Central memory CD8-positive, alpha-beta T cell (primary cell): ENCODE data around the gene CXCL11.
"Not testable (repeated sequence)": the region's sequence is repeated elsewhere in the genome, so short reads cannot be mapped to it uniquely, and the experiment has no call there.

Experiments used
- ATAC-seq: fragments of 150-1000 bp; cut with Tn5 transposase; replicated peaks from 2 replicates; pipeline ENCODE4 v1.10.0; 2022; ENCODE audit warnings: mild to moderate bottlenecking, moderate FRiP score, moderate number of reproducible peaks; ENCODE audit not compliant: poor library complexity, severe bottlenecking; ENCODE audit errors: extremely low read depth
- DNase-seq, 2 donors: peaks; one replicate each; pipeline ENCODE4 v3.0.0; 2021; ENCODE audit warnings: low spot score in 2 of 2
- H3K27ac Mint-ChIP-seq: one replicate; pipeline ENCODE4 v1.8.0; 2022; ENCODE audit warnings: low read depth, mild to moderate bottlenecking, moderate library complexity, mixed read lengths
- H3K27me3 Mint-ChIP-seq: one replicate; pipeline ENCODE4 v1.8.0; 2022; ENCODE audit warnings: mixed read lengths
- H3K36me3 Mint-ChIP-seq: one replicate; pipeline ENCODE4 v1.8.0; 2022; ENCODE audit warnings: mild to moderate bottlenecking, moderate library complexity, mixed read lengths; ENCODE audit not compliant: insufficient read depth
- H3K4me1 Mint-ChIP-seq: one replicate; pipeline ENCODE4 v1.8.0; 2022; ENCODE audit warnings: mixed read lengths
- H3K4me3 Mint-ChIP-seq: one replicate; pipeline ENCODE4 v1.8.0; 2022; ENCODE audit warnings: mild to moderate bottlenecking, moderate library complexity, mixed read lengths
- H3K9me3 Mint-ChIP-seq: one replicate; pipeline ENCODE4 v1.8.0; 2022; ENCODE audit warnings: mixed read lengths

CXCL11 gene

DNA sequence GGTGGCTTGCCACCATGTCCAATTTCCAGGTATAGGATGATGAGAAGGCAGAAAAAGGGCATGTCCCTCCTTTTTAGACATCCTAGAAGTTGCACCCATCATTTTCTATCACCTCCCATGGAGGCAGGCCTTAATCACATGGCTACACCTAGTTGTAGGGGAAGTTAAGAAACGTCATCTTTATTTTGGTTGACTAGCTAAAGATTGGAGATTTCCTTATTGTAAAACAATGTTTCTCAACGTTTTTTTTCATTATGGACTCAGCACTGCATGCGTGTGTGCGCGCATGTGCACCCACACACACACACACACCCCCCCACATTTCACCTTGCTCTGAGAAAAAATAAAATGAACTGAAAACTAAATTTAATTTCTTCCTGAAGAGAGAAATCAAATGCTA is 26.6 kb downstream of the CXCL11 start:
- no peak overlapping the region for H3K4me3 Mint-ChIP-seq
- no peak for ATAC-seq

DNA sequence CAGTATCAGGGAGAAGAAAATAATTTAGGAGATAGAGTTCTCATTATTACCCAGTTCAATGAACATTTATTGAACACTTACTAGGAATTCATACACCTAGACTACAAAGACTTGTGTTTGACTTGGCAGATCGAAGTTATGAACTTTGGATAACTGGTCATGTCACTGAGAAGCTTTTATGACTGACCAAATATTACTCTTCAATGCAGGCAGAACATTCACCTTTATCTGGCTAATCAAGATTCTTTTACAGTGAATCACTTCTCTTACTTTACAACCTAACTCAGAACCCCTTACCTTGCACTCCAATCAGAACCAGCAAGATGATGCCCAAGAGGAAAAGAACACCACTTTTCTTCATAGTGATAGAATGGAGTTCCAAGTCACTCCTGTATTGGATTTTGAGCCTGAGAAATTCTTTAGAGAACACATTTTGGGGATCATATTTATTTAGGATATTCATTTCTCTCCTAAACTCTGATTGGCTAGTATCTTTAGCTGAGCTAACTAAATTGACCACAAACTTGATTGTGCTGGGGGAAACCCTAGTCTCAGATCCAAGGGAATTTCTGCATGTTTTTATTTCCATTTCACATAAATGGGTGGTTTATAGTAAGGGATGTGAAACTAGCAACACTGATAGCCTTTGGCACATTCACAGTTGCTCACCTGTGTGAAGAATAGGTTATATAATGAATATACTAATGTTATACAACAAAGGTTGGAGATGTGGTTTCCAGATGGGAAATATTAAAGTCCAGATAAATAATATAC is 28.6 kb downstream of the CXCL11 start, which contains the start of gene CXCL9:
TSS of gene CXCL9 (minus strand) at position 421 of the 774 bp plus-strand sequence. CDS start at position 361, 60 bp downstream.
- ATAC-seq (no peak), DNase-seq (no peak)
- no peaks in the 10 kb centered on the region for H3K36me3 Mint-ChIP-seq
- H3K9me3 Mint-ChIP-seq, result no peaks in the 10 kb centered on the region
- peaks cover 13% of the 10 kb centered on the region for H3K27me3 Mint-ChIP-seq
- no peaks in the 10 kb centered on the region for H3K4me1 Mint-ChIP-seq
- no peak within 1 kb of the TSS for H3K27ac Mint-ChIP-seq
- H3K4me3 Mint-ChIP-seq, result no peak within 1 kb of the TSS

More for the DNA sequence above, 26.6 kb downstream of the CXCL11 start:
- H3K4me1 Mint-ChIP-seq, result no peaks in the 10 kb centered on the region
- peaks cover 3% of the 10 kb centered on the region for H3K27me3 Mint-ChIP-seq
- no peak for DNase-seq
- H3K36me3 Mint-ChIP-seq, result no peaks in the 10 kb centered on the region
- no peak overlapping the region for H3K27ac Mint-ChIP-seq
- no peaks in the 10 kb centered on the region for H3K9me3 Mint-ChIP-seq

DNA sequence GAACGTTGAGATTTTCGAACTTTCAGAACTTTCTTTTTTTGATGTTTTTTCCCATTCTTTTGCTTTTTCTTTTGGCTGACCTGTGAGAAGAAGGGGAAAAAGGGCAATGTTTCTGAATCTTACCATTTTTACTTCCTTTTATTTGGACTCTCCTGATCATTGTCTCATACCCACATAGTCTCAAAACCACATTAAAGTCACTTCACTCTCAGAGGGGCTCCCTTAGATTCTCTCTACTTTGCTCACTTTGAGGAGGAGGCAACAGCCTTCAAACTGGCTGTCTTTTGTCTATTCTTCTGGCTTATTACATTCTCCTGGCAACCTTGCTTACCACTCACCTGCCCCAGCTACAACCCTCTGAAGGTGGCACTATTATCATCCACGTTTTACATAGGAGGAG is 32.2 kb downstream of the CXCL11 start:
- H3K36me3 Mint-ChIP-seq, result no peaks in the 10 kb centered on the region
- no peaks in the 10 kb centered on the region for H3K9me3 Mint-ChIP-seq
- no peak overlapping the region for H3K4me3 Mint-ChIP-seq
- peaks cover 13% of the 10 kb centered on the region for H3K27me3 Mint-ChIP-seq
- ATAC-seq (no peak), DNase-seq (no peak)
- H3K4me1 Mint-ChIP-seq, result no peaks in the 10 kb centered on the region
- no peak overlapping the region for H3K27ac Mint-ChIP-seq

DNA sequence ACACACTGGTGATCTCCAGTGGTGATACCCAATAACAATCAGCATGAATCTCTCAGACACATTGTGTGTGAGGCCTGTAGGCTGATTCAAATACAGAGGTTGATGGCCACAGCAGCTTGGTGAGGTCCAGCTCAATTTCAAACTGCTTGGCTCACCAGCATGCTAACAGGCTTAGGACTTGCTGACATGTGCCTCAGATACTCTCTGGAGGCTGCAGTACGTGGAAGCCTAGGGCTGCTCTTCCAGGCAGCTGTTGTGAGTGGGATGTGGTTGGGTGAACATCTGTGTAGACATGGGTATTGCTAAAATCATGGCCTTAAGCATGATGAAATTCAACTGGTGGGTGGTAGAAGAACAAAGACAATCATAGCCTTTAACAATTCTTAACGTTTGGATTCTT is 32.8 kb downstream of the CXCL11 start:
- Mint-ChIP-seq H3K27me3 (peaks cover 13% of the 10 kb centered on the region), H3K27ac (no peak overlapping the region), H3K9me3 (no peaks in the 10 kb centered on the region), H3K4me1 (no peaks in the 10 kb centered on the region), H3K36me3 (no peaks in the 10 kb centered on the region), H3K4me3 (no peak overlapping the region)
- ATAC-seq, result no peak
- DNase-seq, result no peak

DNA sequence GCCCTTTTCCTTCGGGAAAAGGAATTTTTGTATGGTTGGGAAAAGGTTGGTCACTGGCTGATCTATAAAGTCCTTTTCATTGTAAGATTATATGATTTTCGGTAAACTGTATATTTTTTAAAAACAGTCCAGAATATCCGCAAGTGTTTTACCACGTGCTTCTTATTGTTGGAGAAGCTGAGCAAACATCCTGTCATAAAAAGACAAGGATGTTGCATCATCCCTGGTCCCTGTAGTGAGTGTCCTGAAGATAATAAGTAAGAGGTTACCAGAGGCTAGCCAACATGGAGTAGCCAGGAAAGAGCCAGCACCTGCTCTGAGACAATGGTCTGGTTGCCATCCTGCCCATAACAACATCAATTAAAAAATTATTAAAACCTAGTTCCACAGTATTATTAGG is 33.7 kb downstream of the CXCL11 start:
- ATAC-seq (no peak), DNase-seq (no peak)
- H3K4me3 Mint-ChIP-seq, result no peak overlapping the region
- peaks cover 13% of the 10 kb centered on the region for H3K27me3 Mint-ChIP-seq
- H3K4me1 Mint-ChIP-seq, result no peaks in the 10 kb centered on the region
- no peaks in the 10 kb centered on the region for H3K9me3 Mint-ChIP-seq
- H3K36me3 Mint-ChIP-seq, result no peaks in the 10 kb centered on the region
- H3K27ac Mint-ChIP-seq, result no peak overlapping the region

DNA sequence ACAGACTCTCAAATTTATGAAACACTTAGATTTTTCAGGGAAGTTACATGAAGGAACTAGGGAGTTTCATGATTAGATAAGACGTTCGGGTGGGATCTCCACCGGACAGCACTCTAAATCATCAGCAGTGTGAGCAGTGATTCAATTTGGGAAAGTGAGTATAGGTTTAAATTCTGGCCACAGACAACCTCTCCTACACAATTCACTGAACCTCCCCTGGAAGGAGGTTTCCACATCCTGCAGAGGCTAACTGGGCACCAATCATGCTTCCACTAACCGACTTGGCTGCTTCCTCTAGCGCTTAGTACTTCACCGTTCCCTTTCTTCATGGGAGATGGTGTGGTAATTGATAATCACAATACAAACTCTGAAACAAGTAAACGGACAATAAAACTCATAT is 34.2 kb downstream of the CXCL11 start:
- DNase-seq (no peak), ATAC-seq (no peak)
- no peak overlapping the region for H3K27ac Mint-ChIP-seq
- H3K36me3 Mint-ChIP-seq, result no peaks in the 10 kb centered on the region
- H3K9me3 Mint-ChIP-seq, result no peaks in the 10 kb centered on the region
- no peak overlapping the region for H3K4me3 Mint-ChIP-seq
- peaks cover 13% of the 10 kb centered on the region for H3K27me3 Mint-ChIP-seq
- no peaks in the 10 kb centered on the region for H3K4me1 Mint-ChIP-seq

DNA sequence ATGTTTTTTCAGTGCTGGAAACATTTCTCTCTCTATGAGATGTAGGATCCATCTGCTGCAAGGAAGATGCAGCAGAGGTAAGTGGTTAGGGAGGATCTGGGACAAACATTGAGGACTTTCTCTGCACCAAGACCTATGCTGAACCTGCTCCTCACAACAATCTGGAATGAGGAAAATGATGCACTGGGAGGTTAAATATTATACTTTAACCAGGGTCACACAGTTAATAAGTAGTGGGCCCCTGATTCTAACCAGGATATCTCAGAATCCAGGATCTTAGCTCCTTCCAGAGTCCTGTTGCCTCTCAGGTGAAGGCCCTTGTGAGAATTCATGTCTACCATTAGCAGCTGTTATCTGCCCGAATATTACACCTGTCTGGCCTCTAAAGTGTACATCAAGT is 35.6 kb downstream of the CXCL11 start:
- H3K27ac Mint-ChIP-seq, result no peak overlapping the region
- H3K4me3 Mint-ChIP-seq, result no peak overlapping the region
- peaks cover 13% of the 10 kb centered on the region for H3K27me3 Mint-ChIP-seq
- ATAC-seq, result no peak
- H3K36me3 Mint-ChIP-seq, result no peaks in the 10 kb centered on the region
- H3K9me3 Mint-ChIP-seq, result no peaks in the 10 kb centered on the region
- no peaks in the 10 kb centered on the region for H3K4me1 Mint-ChIP-seq
- DNase-seq, result no peak

DNA sequence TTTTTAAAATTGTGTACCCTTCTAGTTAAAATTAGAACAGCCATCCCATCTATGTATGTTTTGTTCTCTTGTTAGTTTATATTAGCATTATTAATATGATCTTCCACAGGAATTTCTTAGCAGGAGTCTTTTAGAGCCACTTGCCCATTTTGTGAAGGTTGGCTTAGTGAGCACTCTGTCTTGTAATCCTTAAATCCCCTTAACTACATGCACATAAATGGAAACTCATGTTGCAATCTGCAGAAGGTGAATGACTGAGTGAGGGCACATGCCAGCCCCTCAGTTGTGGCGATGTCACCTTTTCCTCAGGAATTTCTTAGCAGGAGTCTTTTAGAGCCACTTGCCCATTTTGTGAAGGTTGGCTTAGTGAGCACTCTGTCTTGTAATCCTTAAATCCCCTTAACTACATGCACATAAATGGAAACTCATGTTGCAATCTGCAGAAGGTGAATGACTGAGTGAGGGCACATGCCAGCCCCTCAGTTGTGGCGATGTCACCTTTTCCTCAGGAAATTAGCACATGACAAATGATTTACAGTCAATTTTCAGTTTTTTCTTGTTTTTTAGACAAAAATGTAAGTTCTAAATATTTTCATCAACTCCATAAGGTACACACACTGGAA is 37.2 kb downstream of the CXCL11 start:
- DNase-seq, H3K27me3 Mint-ChIP-seq, ATAC-seq, H3K4me3 Mint-ChIP-seq, H3K36me3 Mint-ChIP-seq, H3K27ac Mint-ChIP-seq, H3K4me1 Mint-ChIP-seq, H3K9me3 Mint-ChIP-seq: not testable (repeated sequence)

DNA sequence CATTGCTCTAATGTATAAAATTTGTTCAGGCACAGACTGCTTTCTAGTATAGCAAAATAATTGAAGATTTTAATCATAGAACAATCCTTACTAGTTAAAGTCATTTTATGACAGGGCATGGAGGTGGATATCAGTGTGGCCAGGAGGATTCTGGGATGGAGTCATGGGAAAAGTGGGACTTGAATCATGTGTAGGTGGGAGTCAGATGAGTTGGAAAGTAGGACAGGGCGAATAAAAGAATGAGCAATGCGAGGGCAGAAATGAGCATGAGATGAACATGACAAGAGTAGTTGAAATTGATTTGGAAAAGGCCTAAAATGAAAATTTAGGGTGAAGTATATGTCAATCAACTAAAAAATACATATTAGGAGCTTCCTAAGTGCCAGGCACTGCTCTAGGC is 37.9 kb downstream of the CXCL11 start:
- no peaks in the 10 kb centered on the region for H3K27me3 Mint-ChIP-seq
- H3K27ac Mint-ChIP-seq, result no peak overlapping the region
- ATAC-seq, result no peak
- H3K9me3 Mint-ChIP-seq, result no peaks in the 10 kb centered on the region
- H3K36me3 Mint-ChIP-seq, result no peaks in the 10 kb centered on the region
- H3K4me3 Mint-ChIP-seq, result no peak overlapping the region
- no peak for DNase-seq
- H3K4me1 Mint-ChIP-seq, result no peaks in the 10 kb centered on the region

DNA sequence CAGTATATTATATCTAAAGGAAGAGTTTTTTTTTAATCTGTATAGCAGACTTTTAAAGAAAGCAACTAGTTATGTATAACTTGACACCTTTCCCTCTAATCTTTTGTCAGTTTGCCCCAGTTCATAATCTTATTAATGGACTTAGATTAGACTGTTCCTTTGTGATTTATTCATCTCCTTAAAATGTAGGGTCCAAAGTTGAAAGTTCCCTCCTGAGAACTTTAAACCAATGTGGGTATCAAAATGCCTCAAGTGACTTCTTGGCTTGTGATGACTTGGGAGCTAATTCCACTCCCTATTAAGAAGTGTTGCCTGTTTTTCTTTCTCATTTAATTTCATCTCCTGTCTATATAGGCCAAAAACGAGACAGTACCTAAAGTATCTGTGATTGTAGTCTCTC is 38.8 kb downstream of the CXCL11 start:
- ATAC-seq (no peak), DNase-seq (no peak)
- Mint-ChIP-seq H3K27me3 (no peaks in the 10 kb centered on the region), H3K4me1 (no peaks in the 10 kb centered on the region), H3K4me3 (no peak overlapping the region), H3K9me3 (no peaks in the 10 kb centered on the region), H3K36me3 (no peaks in the 10 kb centered on the region), H3K27ac (no peak overlapping the region)

DNA sequence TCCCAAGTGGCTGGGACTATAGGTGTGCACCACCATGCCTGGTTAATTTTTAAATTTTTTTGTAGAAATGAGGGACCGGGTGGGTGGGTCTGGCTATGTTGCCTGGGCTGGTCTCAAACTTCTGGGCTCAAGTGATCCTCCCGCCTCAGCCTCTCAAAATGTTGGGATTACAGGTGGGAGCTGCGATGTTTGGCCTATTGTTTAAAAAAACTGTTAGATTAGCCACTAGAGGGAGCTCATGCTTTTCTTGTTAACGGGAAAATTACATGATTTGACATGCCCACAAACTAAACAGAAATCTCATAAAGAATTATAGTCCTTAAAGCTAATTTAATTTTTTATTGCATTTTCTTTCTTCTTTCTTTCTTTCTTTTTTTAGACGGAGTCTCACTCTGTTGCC is 40.1 kb downstream of the CXCL11 start:
- Mint-ChIP-seq H3K4me1 (no peaks in the 10 kb centered on the region), H3K27ac (no peak overlapping the region), H3K36me3 (peaks cover 1% of the 10 kb centered on the region), H3K9me3 (no peaks in the 10 kb centered on the region), H3K4me3 (no peak overlapping the region), H3K27me3 (no peaks in the 10 kb centered on the region)
- ATAC-seq (no peak), DNase-seq (no peak)

DNA sequence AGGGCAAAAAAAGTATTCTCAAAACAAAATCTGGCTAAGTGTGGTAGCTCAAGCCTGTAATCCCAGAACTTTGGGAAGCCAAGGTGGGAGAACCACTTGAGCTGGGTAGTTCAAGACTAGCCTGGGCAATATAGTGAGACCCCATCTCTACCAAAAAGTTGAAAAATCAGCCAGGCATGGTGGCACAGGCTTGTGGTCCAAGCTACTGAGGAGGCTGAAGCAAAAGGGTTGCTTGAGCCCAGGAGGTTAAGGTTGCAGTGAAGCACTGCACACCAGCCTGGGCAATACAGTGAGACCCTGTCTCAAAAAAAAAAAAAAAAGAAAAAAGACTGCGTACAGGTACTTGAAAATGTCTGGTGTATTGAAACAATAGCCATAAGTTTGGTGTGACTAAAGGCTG is 43.4 kb downstream of the CXCL11 start:
- H3K4me3 Mint-ChIP-seq, result no peak overlapping the region
- ATAC-seq (no peak), DNase-seq (no peak)
- peaks cover 22% of the 10 kb centered on the region for H3K4me1 Mint-ChIP-seq
- no peak overlapping the region for H3K27ac Mint-ChIP-seq
- no peaks in the 10 kb centered on the region for H3K9me3 Mint-ChIP-seq
- H3K27me3 Mint-ChIP-seq, result no peaks in the 10 kb centered on the region
- H3K36me3 Mint-ChIP-seq, result peaks cover 4% of the 10 kb centered on the region

DNA sequence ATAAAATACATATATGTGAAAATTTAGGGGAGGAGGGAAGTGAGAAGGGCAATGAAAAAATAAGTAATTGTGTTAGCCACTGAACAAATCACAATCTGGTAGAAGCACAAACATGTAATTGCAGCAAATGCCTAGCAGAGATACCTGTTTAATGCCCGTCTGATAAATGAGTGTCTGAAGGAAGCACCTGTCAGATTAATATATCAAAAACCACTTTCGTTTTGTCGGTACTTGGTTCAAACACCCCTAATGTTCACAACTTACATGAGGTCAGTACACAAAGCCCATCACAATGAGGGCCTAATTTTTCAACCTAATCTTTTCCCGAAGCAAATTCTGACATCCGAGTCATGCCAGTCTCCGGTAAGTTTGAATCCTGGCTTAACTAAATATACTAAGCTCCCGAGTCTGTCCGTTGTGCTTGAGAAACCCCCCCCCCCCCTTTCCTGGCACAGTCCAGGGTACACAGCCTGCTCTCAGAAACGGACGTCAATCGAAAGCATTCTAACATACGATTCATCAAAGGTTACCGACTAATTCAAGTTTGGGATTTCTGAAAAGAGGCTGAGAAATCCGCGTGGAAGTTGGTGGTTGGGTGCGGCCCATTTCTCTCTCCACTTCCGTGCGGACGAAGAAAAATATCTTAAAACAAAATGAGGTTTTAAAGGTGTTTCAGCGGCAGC is 45.9 kb downstream of the CXCL11 start:
- Mint-ChIP-seq H3K4me1 (peaks cover 28% of the 10 kb centered on the region), H3K4me3 (peak overlapping the region; percentile 85)
- no peak for DNase-seq

More for the DNA sequence above, 45.9 kb downstream of the CXCL11 start:
- Mint-ChIP-seq H3K9me3 (no peaks in the 10 kb centered on the region), H3K27ac (peak overlapping the region; percentile 70), H3K36me3 (peaks cover 4% of the 10 kb centered on the region), H3K27me3 (no peaks in the 10 kb centered on the region)
- ATAC-seq, result peak; percentile 22
